Stimulated activated CD8-positive, alpha-beta memory T cell treated with anti-CD3 and anti-CD28 coated beads, Interleukin-12 subunit alpha, Interleukin-12 subunit beta, amount 100 ng/mL, for 24 hours (primary cell): ENCODE measurements around the gene XIRP2.

Source experiments
- DNase-seq: peaks from one replicate; pipeline ENCODE4 v3.0.0-alpha.2; 2020; ENCODE audit errors: extremely low read depth

The XIRP2 gene

DNA sequence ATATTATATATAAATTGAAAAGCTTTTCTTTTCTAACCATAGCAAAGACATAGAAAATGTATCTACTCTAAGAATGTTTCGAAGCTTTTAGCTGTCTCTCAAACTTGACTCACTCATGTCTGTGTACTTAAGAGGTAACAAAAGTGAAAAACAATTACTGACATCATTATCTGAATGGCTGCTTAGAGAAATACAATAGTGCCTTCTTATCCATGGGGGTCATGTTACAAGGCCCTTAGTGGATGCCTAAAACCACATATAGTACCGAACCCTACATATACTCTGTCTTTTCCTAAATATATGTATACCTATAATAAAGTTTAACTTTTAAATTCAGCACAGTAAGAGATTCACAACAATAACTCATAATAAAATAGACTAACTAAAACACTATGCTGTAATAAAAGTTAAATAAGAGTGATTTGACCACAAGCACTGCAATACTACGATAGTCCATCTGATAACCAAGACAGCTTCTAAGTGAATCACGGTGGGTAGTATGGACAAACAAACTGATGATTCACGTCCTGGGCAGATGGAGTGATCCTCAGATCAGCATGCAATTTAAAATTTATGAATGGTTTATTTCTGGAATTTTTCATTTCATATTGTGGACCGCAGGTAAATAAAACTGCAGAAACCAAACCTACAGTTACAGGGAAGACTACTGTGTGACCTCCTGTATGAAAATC lies 246.2 kb downstream of the XIRP2 start:
- DNase-seq: no peak

DNA sequence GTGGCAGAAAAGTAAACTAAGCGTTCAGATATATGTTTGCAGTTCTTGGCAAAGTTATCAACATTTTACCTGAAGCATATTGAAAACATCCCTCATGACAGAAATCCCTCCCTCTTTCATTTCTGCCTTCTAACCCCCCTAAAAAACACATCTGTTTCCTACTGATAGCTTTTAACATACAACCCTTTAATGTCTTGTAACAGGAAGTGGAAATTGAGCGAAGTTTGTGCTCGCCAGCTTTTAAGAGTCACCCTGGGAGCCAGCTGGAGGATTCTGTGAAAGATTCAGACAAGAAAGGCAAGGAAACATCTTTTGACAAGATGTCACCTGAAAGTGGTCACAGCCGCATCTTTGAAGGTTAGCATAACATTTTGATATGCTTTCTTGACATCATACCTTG lies 247.4 kb downstream of the XIRP2 start:
- DNase-seq: no peak

DNA sequence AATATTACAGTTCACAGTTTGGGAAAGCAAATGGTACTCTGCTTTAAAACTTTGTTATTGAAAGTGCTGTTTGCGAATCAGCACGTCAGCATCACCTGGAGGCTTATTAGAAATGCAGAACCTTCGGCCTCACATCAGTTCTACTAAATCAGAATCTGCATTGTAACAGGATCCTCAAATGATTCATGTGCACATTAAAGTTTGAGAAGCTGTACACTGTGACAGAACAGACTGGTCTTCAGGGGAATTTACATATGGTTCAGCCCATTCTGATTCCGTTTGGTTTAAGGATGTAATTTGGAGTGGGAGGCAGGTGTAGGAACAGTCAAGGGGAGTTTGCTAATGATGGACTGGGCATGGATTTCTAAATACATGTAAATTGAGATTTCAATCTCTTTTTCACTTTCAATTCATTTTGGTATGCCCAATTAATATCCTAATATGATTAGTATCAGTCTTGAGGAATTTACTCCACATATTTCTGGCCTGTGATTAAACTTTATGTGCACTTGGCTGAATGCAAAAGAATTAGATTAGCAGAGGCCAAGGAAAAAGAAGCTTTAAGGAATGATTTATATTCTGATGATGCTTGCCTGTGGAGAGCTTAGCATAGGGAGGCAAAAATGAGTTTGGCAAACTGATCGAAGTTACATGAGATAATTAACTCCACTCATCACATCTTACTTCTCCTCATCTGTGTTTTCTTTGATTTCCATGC lies 248.8 kb downstream of the XIRP2 start:
- DNase-seq: no peak

DNA sequence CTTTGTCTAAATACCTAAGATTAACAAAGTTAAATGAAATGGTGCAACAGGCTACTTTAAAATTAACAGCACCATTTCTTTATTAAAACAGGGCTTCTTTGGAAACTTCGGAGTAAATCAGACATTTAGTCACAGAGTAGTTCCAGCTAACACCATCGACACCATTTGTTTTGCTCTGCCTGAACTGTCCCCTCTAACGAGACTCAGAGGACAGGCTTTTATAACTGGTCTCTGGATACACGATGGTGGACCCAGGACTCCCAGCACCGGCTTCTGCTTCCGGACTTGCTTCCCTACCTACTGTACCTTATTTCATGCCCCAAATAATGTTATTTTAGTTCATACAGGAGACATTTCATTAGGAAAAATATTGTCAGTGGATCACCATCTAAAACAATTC lies 252.1 kb downstream of the XIRP2 start:
- DNase-seq: no peak

DNA sequence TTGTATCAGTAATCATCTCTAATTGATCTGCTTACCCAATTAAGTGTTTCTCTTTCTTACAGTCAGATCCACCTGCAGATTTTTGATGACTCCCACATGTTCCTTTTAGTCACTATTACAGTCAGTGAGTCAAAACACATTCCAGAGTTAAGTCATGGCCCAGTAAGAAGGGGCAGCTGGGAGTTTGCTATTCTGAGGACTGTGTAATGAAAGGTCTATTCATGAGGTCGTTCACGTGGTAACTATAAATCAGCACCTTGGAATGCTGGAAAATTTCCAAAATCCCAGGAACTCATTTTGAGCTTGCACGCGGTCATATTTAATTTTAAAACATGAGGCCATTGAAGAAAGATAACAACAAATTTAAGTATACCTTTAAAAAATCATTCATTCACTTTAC lies 252.5 kb downstream of the XIRP2 start:
- DNase-seq: no peak

DNA sequence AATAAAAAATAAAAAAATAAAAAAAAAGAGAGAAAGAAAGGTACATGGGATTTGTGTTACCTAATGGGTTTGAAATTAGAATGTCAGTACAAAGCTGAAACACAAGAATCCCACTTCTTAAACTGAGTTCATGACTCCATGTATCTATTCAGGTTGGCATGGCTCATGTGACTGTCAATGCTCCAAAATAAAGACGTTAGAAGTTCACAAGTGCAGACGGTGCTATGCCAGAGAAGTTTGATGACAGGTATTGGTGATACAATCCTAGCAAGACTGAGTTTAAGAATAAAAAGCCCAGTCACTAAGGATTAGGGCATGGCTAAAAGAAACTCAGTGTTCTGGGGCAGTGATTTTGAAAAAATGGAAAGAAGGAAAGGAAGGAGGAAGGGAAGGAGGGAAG lies 254.3 kb downstream of the XIRP2 start:
- DNase-seq: no peak

DNA sequence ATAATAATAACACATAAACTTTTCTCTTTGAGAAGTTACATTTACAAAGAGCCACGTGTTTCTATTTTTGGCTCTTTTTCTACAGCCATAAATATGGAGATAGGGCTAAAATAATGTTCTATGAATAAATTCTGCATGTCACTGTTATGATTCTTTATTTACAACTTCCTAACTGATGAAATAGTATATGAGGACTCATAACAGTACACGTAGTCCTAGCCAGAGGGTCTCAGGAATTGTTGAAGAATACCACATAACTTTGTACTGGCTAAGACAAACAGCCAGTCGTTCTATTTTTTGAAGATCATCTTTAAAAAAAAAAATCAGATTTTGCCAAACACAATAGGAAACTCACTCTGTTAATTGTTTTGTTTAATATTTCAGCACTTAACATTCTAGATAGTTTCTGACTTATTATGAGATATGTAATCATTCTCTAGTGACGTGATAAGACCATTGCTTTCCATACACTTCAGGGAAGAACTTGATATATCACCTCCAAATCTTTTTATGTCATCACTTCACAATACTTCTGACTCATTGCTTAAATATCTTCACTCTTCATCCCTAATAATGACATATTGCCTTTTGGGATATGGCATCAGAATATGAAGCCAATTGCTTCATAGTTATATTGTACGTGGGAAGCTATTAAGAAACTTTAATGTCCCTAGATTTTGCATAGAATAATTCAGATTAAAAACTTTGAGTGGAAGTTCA lies 256.1 kb downstream of the XIRP2 start:
- no peak for DNase-seq

DNA sequence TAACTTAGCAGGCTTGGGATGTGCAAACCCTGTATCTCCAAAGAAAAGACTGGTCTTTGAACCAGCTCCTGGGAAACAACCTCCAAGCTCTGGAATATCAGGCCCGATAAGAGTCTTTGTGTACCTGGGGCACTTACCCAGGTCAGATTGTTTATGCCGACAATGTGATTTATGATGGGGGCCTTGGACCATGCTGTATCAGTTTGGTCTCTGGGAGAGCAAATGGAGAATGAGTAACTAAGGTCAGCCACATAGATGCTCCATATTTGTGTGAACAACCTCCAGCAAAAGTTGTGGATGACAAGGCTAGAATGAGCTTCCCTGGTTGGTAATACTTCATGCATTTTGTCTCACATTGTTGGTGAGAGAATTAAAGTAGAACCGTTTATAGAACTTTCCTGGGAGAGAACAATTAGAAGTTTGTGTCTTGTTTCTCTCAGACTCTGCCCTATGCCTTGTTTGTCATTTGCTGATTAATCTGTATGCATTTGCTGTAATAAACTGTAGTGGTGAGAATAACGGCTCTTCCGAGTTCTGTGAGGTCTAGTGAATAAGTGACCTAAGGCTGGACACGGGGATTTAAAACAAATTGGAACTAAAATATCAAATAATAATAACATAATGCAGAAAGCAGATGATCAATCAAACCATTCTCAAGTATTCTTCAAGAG lies 259.1 kb downstream of the XIRP2 start:
- DNase-seq: no peak

DNA sequence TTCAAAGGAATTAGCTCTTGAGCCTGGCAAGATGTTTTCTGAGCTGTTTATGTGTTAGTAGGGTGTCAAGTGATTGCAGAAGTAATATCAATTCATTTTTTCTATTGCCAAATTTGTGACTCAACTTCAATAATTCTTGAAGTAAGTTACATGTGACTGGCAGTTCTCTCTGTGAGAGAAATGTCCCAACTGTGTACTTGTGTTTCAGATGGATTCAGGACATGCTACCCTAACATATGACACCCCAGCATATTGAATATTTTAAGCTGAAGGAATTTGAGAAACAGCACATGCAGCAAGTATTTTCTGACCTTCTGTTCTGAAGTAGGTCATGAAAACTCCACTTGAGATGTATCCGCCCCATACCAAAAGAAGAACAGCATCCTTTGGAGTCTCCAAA lies 263.6 kb downstream of the XIRP2 start:
- DNase-seq: no peak

DNA sequence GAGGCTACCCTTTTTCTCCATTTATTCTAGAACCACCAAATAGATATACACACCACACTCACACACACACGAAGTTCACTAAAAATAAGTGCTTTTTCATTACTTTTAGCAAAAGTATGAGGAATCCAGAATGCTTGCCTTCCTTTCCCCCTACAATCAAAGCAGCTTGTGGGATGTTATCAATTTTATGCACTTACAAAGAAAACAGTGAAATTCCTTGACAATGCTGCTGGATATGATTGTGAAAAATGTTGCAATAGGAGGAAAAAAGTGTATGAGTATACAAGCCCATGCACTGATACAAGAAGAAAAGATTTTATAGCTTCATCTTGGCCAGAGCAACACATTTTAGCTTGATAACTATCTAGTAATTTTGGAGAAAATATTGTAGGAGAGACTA lies 269.2 kb downstream of the XIRP2 start:
- no peak for DNase-seq

DNA sequence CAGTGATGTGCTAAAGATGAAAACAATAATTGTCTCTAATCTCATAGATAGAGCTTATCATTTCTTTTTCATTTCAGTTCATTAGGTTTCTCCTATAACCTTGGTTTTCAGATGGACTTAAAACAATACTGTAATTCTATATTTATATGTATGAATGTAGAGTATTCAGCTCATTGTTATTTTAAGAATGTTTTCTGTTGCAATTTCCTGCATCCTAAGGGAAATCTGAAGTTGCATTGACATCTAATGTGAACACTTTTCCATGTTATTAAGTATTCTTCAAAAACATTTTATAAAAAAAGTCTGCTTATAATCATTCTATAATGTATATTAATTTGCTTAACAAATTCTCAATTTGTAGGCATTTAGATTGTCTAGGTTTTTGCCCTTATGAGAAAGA lies 288.9 kb downstream of the XIRP2 start:
- DNase-seq: no peak

DNA sequence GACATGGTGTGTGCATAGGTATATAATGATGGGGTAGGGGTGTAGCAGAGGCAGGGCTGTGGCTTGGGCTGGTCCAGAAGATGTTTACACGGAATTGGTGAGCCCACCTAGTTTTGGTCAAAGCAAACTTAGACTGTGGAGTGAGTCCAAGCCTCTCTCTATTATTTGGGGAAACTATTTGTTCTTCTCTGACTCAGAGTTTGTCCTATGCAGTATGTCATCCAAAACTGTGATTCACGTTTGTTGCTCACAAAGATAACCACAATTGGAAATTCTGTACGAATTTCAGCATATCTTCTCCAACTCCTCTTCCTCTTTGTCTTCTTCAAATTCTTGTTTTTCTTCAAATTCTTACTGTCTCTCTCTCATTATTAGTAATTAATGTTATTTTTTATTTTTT lies 292.9 kb downstream of the XIRP2 start:
- no peak for DNase-seq

DNA sequence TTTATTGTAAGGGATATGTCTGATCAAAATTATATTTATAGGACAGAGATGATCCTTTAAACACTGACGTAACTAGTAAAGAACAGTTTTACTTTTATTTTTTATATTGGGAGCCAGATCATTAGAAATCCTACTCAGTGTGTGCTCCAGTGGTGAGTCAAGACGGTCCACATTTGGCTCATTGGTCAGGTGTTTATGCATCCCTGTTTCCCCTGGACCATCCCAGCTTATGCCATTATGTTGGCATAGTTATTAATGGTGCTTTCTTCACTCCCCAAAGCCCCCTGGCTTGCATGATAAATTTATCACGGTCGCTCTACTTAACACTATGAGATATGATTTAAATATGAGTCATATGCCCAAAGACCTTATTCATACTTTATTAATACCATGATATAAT lies 293.4 kb downstream of the XIRP2 start:
- DNase-seq: no peak

DNA sequence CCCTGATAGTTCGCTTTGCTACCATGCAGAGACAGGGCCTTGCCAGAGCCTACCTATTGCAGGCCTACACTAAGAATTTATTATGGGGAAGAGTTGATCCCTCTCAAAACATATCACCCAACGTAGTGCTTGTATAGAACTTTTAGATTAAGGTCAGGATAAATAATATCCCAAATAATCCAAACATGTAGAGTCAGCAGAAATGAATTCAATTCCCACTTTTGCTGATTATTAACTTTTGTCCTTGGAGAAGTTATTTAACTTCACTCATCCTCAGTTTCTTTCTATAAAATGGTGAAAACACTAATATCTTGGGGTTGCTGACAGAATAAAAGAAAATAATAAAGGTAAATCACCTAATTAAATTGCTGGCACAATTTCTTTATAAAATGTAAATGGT lies 294.1 kb downstream of the XIRP2 start:
- DNase-seq: no peak

DNA sequence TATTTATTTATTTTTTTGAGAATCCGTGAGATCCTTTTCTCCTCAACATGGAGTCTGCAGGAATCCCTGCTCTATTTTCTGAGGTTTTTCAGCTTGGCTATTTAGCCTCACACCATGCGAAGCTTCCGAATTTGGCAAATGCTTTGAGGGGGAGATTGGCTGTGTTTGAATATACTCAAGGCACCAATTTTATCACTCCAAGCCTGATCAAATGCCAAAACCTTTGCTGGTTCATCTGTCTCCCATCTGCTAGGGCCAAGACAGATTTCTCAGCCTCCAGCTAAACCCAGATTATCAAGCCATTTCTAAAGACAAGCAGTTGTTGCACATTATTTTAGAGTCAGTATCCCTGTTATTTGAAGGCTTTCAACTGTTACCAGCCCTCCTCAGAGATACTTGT lies 295.7 kb downstream of the XIRP2 start:
- no peak for DNase-seq

DNA sequence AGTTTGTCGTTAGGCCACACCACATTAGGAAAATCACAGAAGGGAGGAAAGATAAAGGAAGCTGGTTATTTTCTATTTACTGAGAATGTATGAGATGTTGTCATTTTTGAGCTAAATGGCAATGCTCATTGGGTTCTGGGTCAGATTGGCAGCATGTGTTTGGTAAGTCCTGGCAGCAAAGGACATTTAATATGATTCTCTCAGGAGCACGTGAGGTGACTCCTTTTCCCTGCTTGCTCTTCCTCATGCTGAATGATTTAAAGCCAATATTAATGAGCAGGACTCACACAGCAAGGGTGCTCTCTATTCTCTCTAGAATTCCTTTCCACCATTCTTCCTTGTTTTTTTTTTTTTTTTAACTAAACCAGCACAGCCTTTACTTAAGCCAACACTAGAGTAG lies 298.2 kb downstream of the XIRP2 start:
- no peak for DNase-seq

DNA sequence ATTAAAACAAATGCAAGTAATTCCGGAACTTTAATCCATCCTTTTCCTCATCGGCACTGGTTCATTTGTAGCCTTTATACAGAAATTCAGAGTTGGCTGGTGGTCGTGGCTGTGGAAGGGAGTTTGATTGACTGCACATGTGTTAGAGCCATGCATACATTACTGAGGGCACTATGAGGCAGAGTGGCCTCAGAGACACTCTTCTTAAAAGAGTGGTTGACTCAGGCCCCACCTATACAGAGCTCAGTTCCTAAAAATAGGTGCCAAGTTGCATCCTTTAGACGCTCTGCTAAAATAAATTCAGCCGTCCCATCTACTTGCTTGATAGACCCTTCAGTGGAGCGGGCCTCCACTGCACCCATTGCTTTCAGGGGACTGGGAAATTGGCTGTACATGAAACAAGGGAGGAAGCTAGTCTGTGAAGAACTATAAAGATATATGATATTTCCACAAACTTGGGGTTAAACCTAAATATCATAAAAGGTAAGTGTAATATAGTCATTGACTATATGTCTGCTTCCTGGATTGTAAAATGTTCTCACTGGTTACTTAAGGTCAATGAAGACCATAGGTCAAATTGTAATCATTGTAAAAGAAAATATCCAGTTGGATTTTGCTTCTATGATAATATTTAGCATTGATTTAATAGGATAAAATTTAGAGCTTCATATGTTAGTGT lies 298.9 kb downstream of the XIRP2 start:
- no peak for DNase-seq

DNA sequence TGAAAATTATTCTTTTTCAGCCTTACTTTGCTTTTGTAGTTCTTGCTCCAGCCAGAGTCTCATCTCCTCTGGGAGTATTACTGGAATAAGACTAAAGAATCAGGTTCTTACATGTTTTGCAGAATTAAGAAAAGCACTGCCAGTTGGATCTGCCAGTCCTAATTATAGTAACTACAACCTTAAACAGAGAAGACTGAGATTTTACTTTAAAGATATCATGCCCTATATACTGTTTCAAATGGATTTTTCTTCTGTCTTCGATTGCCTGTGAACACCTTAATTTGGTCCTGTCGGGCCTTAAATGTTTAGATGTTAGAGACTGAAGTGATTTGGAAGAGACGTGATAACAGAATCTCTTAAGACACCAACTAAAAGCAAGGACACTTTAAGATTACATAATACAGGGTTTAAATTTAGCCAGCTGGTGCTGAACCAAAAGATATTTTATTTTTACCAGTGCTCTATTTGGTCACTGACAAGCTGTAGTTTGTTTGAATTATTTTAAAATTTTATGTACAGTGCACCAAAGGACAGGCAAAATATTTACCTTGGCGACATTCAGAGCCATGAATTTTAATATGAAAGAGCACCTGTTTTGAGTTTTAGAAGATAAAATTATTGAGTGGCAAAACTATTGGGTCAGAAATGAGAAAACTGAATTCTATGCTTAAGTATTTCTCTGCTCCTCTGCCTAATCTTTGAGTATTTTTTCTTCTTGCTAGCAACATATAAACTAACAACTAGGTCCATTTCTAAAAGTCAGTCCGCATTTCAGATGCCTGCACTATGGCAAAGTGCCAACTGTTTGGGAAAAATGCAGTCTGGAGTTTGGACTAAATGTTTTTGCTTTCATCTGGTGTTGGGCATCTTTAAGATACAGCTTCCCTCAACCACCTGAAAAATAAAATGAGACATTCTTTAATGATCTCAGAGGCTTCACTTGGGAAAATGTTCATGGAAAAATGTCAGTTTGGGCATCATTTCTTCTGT lies 300.0 kb downstream of the XIRP2 start:
- no peak for DNase-seq

DNA sequence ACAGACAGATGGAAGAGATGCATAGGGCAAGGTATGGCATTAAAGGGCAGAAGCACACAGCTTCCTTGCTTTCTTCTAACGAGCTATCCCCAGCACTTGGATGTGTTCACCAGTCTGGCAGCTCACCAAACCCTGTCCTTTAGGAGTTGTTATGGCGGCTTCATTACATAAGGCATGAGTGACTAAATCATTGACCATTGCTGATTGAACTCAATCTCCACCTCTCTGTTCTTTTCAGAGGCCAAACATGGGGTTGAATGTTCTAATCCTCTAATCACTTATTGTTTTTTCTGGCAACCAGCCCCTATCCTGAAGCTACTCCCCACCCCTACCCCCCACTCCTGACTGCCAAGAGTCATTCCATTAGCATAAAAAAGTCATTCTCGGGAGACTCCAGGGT lies 301.8 kb downstream of the XIRP2 start:
- no peak for DNase-seq

DNA sequence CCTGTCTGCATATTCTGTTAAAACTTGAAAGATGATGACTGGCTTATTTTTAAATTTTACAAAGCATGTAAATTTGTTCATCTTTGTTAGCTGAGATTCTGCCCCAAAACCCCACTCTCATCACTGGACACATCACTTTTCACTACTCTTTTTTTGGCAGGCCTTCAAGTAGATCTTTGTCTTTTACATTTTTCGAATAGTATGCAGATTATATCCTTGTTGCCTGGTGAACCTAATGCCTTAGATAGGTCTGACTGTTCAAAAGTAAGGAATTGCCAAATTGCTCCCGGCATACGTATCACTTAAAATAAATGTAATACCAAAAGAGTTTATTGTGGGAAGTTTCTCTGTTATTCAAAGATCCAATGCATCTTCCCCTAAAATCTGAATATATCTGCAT lies 303.3 kb downstream of the XIRP2 start:
- DNase-seq: no peak

DNA sequence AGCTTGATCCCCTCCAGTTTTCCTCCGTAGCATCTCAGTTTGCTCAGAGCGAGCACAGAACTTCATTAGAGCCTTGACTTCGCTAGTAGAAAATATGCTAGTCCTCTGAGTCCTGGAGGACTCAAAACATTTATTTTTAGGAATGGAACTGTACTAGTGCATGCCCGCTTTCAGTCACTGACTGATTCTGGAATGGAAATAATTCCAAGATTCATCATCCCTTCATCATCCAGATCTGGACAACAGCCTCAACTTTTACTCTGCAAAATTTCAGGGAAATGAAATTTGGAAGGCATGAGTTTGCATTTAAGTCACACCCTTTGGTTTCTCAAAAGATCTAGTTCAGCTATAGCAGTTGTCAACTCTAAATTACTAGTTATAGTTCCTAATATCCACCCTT lies 304.6 kb downstream of the XIRP2 start:
- no peak for DNase-seq
